Uterus (tissue), 4 donors: ENCODE measurements around the gene IL17A. TPM values are rescaled to one million over a fixed set of nuclear protein-coding genes. Genes with fewer than 3 reads are reported as not detected.

ENCODE experiments used
- DNase-seq, 2 donors: peaks; one replicate each; pipeline ENCODE4 v3.0.0-alpha.2; 2019 to 2020
- H3K27ac ChIP-seq, 2 donors: fragments of 200-600 bp; sonication (generic); 1 replicate in 1 of 2; 2 replicates in 1 of 2; pipeline ENCODE4 v1.5.1; 2016 to 2018
- H3K27me3 ChIP-seq, 2 donors: fragments of 200-600 bp; sonication (generic); one replicate each; pipeline ENCODE4 v1.5.1; 2018 to 2019; ENCODE audit warnings: control low read depth in 1 of 2
- H3K36me3 ChIP-seq, 2 donors: fragments of 200-600 bp; sonication (generic); one replicate each; pipeline ENCODE4 v1.5.1; 2019; ENCODE audit warnings: control low read depth in 1 of 2
- H3K4me1 ChIP-seq, 2 donors: fragments of 200-600 bp; sonication (generic); one replicate each; pipeline ENCODE4 v1.5.1; 2018 to 2019; ENCODE audit warnings: control low read depth in 1 of 2
- H3K4me3 ChIP-seq, 2 donors: fragments of 200-600 bp; sonication (generic); 1 replicate in 1 of 2; 2 replicates in 1 of 2; pipeline ENCODE4 v1.5.1; 2018 to 2019; ENCODE audit warnings: mild to moderate bottlenecking in 1 of 2
- H3K9me3 ChIP-seq, 2 donors: fragments of 200-600 bp; sonication (generic); one replicate each; pipeline ENCODE4 v1.5.1; 2019; ENCODE audit warnings: control low read depth in 1 of 2
- CTCF ChIP-seq, 4 experiments: fragments of 200-600 bp in 2 of 4; fragments of 450-650 bp in 2 of 4; sonication (generic) in 2 of 4; IDR thresholded peaks; one replicate each; pipeline ENCODE4 v1.5.1; 2016 to 2019; ENCODE audit warnings: antibody characterized with exemption in 4 of 4, mild to moderate bottlenecking in 2 of 4, moderate library complexity in 1 of 4
- POLR2A ChIP-seq, 2 donors: fragments of 450-650 bp; IDR thresholded peaks; one replicate each; pipeline ENCODE4 v1.6.1; 2016; ENCODE audit warnings: antibody characterized with exemption in 2 of 2, mild to moderate bottlenecking in 1 of 2, moderate library complexity in 1 of 2
- intact Hi-C: fragments of 100-400 bp; cut with DNase I; formaldehyde crosslinking; loops from one replicate; pipeline ENCODE4 v1.15.1; 2023; ENCODE audit warnings: low total_unique reads
- total RNA-seq, 4 donors: library from RNA; depleted of rRNA in 3 of 4; stranded (reverse); fragments of >200 nt in 3 of 4; gene quantifications; one replicate each; pipeline versions ENCODE4 v1.1.0 to v1.2.4, GENCODE V29; 2014 to 2023
- donor health status: DM: yes; HTN: yes; CAD: no.

IL17A gene
- total RNA-seq, 4 donors from 2014 or later: 0.40 TPM; not detected in 3

DNA sequence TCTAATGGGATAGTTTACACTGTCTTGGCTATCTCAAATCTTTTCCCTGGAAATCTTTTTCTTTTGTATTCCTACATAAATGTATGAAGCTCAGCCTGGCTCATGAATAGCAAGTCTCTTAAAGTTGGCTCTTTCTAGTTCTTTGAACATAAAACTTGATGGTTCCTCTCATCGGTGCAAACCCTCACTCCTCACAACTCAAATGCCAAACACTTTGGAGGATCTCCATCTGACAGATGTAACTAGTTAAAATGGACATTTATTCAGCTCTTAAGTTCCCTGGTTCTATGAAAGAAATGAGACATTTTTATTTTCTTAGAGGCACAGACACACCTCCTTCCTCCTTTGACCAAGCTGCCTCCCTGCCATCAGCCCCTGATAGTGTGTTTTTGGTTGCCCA is 43.6 kb upstream of the IL17A start:
- Histone ChIP-seq H3K27me3 (no peaks in the 10 kb centered on the region), H3K4me1 (no peaks in the 10 kb centered on the region), H3K27ac (no peak overlapping the region), H3K36me3 (no peaks in the 10 kb centered on the region), H3K4me3 (no peak overlapping the region), H3K9me3 (no peaks in the 10 kb centered on the region)
- no peak for DNase-seq
- no peak for TF ChIP-seq POLR2A (IDR thresholded peaks at IDR 0.05)
- intact Hi-C loops: no loop called here

- Histone ChIP-seq H3K4me1 (no peaks in the 10 kb centered on the region), H3K36me3 (no peaks in the 10 kb centered on the region), H3K9me3 (no peaks in the 10 kb centered on the region), H3K4me3 (no peak overlapping the region), H3K27me3 (no peaks in the 10 kb centered on the region), H3K27ac (no peak overlapping the region)
- TF ChIP-seq CTCF (IDR thresholded peaks at IDR 0.05) (no peak), POLR2A (IDR thresholded peaks at IDR 0.05) (no peak)
- no peak for DNase-seq
- intact Hi-C loops: no loop called here
Measured at GRCh38 chr6:52143551-52143950, 42.6 kb upstream of the IL17A start.

DNA sequence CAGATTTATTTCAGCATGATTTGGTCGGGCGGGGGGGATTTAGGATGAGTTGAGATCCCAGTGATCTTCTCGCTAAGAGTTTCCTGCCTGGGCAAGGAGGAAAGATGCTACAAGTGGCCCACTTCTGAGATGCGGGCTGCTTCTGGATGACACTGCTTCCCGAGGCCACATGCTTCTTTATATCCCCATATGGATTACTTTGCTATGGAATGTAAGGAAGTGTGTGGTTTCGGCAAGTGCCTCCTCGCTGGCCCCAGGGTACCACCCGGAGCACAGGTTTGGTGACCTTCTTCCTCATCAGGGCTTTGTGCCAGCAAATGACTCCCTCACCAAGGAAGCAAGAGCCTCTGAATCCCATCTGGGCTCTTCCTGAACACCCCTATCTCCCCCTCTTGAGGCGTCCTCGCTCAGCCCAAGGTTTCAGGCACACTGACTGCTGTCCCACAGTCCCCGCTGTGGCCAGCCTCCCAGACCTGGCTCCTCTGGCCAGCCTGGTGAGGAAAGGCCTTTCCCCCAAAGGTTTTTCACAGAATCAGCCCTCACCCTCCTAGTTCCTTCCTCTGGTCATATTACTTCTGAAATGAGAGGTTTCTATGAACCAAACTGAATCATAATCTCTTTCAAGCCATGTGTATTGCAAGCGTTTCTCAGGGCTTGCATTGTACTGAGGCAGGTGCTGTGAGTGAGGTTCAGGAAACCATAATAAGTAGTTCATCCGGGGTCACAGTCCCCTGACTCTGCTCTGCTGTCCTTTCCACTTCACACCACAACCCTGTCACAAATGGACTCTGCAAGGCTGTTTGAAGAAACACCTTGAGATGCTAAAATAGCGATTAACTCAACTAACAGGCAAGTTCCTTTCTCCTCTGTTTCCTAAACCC is 41.7 kb upstream of the IL17A start:
- H3K27me3 ChIP-seq: no peaks in the 10 kb centered on the region
- H3K9me3 ChIP-seq: no peaks in the 10 kb centered on the region
- no peak for DNase-seq
- no peaks in the 10 kb centered on the region for H3K4me1 ChIP-seq
- no peaks in the 10 kb centered on the region for H3K36me3 ChIP-seq
- H3K4me3 ChIP-seq: no peak overlapping the region
- intact Hi-C loops: no loop called here
- no peak for TF ChIP-seq POLR2A (IDR thresholded peaks at IDR 0.05)
- TF ChIP-seq CTCF (IDR thresholded peaks at IDR 0.05): no peak
- no peak overlapping the region for H3K27ac ChIP-seq

- H3K36me3 ChIP-seq: no peaks in the 10 kb centered on the region
- TF ChIP-seq POLR2A (IDR thresholded peaks at IDR 0.05): no peak
- no peak for TF ChIP-seq CTCF (IDR thresholded peaks at IDR 0.05)
- DNase-seq: no peak
- H3K27ac ChIP-seq: no peak overlapping the region
- H3K4me3 ChIP-seq: no peak overlapping the region
- H3K27me3 ChIP-seq: no peaks in the 10 kb centered on the region
- H3K9me3 ChIP-seq: no peaks in the 10 kb centered on the region
- intact Hi-C loops: no loop called here
- H3K4me1 ChIP-seq: no peaks in the 10 kb centered on the region
Measured at GRCh38 chr6:52146851-52147445, 39.2 kb upstream of the IL17A start.

GRCh38 chr6:52149076-52149475 is 37.1 kb upstream of the IL17A start:
- TF ChIP-seq POLR2A (IDR thresholded peaks at IDR 0.05): no peak
- TF ChIP-seq CTCF (IDR thresholded peaks at IDR 0.05): no peak
- Histone ChIP-seq H3K36me3 (no peaks in the 10 kb centered on the region), H3K9me3 (no peaks in the 10 kb centered on the region), H3K27me3 (no peaks in the 10 kb centered on the region), H3K4me1 (no peaks in the 10 kb centered on the region), H3K4me3 (no peak overlapping the region), H3K27ac (no peak overlapping the region)
- DNase-seq: no peak
- intact Hi-C loops: no loop called here
